GM19467 (cell line): ENCODE results near the gene PLP2.
"Not testable (repeated sequence)": the region's sequence is repeated elsewhere in the genome, so short reads cannot be mapped to it uniquely, and the experiment has no call there.

Experiments
- ATAC-seq: cut with Tn5 transposase; IDR thresholded peaks from one replicate; pipeline ENCODE4 v1.9.1; 2021; ENCODE audit warnings: mild to moderate bottlenecking, moderate library complexity; ENCODE audit not compliant: unreplicated experiment

The PLP2 gene

DNA sequence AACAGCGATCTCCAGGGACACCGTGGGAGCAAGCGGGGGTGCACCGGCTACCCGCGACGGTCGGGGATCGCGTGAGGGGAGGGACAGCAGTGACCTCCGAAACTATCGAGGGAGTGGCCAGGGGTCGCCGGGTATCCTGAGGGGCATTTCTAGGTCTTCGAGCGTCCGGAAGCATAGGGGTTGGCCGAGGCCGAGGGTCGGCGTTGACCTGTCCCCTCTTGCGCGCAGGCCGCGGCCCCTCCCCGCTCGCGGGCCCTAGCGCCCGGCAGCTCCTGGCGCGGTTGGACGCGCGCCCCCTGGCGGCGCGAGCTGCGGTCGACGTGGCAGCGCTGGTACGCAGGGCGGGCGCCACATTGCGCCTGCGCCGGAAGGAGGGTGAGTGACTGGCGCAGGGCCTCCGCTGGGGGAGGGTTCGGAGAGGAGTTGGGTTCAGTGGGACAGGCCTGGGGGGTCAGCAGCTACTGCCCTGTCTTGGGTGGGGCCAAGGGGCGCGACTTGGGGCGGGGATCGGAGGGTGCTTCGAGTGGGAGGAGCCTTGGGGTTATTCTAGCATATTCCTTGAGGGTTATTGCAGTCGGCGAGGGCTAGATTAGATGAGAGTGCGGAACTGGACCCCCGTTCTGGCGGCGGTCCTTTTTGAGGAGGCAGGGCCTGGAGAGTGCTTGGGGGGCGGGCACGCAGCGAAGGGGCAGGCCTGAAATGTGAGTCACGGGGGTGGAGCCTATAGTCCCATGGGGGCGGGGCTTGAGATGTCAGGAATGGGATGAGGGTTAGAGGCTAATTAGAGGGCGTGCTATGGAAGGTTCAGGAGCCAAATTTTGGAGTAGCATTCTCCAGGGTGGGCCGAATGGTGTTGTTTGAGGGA is 7.9 kb upstream of the PLP2 start:
- peak; percentile 50 for ATAC-seq

DNA sequence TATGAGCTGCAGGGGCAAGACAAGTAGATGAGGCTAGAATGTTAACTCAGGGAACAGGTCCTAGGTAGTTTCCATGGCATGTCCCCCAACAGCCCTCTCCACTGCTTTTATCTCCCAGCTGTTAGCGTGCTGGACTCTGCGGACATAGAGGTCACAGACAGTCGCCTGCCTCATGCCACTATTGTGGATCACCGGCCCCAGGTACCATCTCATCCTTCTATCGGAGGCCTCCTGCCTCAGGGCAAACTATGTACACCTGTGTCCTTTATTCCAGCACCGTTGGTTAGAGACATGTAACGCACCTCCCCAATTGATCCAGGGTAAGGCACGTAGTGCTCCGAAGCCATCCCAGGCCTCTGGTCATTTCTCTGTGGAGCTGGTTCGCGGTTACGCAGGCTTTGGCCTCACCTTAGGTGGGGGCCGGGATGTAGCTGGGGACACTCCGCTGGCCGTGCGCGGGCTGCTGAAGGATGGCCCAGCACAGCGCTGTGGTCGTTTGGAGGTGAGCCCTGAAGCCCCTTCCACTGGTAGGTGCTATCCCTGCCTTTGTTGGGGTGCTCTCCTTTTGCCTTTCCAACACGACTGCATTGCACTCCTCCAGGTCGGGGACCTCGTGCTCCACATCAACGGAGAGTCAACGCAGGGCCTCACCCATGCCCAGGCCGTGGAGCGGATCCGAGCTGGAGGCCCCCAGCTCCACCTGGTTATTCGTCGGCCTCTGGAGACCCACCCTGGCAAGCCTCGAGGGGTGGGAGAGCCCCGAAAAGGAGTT is 6.9 kb upstream of the PLP2 start:
- no peak for ATAC-seq

DNA sequence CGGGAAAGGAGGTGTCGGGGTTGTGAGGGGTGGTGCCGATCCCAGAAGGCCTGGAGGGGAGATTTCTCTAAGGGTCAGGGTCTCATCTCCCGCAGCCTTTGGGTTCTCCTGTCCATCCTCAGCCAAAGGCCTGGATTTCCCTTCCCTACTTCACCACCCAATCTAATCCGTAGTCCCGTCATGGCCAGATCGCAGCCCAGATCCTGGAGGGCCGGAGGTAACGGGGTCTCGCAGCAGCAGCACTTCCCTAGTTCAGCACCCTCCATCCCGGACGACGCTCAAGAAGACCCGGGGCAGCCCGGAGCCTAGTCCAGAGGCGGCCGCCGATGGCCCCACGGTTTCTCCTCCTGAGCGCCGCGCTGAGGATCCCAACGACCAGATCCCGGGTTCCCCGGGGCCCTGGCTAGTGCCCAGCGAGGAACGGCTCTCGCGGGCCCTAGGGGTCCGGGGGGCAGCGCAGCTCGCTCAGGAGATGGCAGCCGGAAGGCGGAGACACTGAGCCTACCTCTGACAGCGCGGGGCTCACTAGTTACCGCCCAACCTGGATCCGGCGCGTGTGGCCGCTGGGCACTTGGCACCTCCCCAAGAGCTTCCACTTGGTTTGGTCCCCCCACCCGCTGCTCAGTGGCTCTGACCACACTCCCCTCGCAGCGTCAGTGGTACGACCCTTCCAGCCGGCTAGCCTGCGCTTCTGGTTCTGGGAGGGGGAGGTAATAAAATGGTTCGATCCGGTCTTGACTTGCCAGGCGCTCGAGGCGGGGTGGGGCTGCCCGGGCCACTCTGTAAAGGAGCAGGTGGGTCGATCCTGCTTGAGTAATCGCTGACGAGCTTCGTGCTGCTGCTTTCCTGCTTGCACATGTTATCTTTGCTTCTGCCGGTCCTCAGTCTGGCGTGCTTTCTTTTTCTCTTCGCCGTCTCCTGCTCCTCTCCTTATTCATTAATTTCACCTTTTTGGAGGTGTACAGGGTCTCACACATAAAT is 5.5 kb upstream of the PLP2 start:
- ATAC-seq = no peak

DNA sequence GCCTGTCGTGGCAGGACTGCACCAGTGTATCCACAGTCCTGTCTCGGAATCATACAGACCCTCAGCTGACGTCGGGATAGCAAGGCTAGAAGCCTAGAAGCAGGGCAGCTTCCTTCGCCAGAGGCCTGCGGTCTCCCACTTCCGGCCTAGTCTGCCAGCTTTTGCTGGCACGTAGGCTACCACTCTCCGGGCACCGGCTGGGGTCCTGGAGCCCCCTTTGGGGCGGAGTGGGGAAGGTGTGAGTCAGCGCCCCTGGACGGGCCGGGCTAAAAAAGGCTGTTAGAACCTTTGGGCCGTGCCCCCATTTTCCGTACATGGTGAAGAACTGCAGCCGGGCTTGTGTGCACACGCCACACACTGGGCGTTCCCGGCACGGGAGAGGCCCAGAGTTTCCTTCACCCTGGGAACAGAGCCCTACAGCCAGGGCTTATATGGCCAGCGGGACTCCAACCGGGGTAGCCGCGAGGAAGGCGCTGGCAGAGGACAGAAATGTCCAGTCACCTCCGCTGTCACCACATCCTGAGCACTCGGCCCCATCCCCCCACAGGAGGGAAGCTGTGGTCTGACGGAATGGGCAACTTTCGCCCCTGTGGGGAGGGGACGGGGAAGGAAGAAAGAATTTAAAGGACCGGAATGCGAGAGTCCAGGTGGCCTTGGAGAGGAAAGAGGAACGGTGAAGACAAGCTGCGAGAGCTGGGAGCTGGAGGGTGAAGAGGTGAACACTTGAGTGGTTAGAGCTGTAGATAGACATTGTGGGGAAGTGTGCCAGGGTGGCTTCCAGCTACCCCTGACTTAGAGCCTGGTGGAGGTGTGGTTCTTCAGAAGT is 4.6 kb upstream of the PLP2 start:
- no peak for ATAC-seq

DNA sequence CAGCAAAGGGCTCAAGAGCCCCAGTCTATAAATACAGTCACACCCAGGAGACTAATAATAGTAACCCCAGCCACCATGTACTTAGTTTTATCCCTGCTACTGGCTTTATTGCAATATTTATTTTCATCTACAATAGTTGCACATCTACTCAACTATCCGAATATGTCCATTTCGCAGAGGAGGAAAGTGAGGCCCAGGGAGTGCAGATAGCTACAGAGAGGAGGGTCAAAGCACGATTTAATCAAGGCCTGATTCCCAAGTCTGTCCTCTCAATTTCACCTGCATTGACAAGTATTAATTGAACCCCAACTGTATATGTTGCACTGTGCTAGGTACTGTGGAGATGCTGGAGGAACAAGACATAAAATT is 4.0 kb upstream of the PLP2 start:
- no peak for ATAC-seq

DNA sequence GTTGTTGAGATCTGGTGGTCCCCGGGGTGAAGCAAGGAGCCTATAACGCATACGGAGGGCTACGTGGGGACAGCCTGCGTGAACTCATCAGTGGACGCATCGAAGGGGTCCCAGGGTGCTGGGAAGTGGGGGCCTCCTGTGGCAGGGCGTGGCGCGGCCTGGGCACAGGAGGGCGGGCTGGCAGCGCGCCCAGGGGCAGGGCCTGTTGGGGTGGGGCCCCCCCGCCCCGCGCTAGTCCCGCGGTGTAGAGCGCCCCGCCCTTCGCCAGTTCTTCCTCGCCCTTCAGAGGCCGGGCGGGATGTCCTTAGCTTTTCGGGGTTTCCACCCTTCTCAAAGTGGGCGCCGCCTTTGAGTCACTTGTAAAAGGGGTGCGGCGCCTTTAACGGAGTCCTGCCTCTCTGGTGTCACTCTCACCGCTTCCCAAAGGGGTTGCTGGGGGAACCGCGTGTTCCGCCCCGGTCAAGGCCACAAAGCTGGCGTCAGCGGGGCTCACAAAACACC is 632 bp downstream of the PLP2 start:
- peak; percentile 49 for ATAC-seq

DNA sequence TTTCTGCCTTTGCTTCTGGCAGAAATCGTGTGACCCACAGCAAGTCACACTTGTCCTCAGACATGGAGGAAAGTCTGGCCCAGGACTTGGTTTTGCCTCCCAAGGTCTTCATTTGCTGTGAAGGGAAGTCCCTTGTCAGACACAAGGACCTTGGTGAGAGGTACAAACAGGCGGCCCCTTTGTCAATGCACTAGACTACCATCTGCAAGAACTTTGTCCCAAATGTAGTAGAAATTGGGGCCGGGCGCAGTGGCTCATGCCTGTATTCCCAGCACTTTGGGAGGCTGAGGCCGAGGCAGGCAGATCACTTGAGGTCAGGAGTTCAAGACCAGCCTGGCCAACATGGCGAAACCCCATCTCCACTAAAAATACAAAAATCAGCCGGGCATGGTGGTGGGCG is 1.8 kb downstream of the PLP2 start:
- not testable (repeated sequence) for ATAC-seq

DNA sequence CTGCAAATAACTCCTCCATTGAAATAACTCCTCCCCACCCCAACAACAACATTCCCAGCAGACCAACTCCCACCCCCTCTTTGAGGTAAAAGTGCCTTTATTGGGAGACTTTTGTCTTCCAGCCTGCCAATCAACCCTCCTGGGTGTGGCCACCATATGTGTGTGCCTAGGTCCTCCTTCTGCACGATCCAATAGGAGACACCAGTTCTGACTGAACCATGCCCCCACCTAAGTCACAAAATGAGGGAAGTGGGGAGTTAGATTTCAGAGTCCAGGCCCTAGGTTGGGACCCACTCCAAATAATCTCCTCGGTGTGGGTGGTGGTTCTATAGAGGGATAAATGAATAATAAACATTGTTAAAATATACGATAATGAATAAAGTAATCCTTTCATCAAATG is 3.0 kb downstream of the PLP2 start:
- ATAC-seq = no peak

DNA sequence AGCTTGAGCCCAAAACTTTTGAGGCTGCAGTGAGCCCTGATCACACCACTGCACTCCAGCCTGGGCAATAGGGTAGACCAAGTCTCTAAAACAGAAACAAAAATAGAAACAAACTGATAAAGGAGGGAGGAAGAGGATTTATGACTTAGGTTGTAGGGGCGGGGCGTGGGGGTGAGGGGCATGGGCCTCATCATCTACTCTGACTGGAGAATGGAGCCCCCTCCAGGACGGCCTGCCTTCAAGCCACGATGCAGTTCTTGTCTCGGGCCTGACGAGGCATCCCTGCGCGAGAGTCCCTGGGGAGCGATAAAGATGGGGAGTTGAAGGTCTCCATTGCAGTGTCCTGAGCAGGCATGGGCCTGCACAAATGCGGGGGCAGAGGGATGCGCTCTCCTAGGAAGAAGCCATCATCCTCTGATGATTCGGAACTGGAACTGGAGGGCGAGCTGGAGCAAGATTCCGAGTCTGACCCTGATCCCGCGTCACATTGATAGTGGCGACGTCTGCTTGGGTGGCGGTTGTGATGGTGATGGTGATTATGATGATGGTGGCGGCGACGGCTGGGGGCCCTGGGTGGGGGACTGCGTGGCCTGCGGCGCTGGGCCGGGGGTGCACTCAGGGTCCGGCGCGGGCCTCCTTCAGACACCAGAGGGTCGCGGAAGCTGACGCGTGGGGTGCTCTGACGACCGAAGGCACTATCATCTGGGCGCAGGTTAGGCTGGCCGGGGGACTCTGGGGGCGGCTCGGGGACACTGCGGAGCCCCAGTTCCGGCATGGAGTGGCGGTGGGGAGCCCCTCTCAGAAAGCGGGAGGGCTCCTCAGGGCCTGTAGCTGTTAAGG is 4.0 kb downstream of the PLP2 start:
- ATAC-seq = no peak

DNA sequence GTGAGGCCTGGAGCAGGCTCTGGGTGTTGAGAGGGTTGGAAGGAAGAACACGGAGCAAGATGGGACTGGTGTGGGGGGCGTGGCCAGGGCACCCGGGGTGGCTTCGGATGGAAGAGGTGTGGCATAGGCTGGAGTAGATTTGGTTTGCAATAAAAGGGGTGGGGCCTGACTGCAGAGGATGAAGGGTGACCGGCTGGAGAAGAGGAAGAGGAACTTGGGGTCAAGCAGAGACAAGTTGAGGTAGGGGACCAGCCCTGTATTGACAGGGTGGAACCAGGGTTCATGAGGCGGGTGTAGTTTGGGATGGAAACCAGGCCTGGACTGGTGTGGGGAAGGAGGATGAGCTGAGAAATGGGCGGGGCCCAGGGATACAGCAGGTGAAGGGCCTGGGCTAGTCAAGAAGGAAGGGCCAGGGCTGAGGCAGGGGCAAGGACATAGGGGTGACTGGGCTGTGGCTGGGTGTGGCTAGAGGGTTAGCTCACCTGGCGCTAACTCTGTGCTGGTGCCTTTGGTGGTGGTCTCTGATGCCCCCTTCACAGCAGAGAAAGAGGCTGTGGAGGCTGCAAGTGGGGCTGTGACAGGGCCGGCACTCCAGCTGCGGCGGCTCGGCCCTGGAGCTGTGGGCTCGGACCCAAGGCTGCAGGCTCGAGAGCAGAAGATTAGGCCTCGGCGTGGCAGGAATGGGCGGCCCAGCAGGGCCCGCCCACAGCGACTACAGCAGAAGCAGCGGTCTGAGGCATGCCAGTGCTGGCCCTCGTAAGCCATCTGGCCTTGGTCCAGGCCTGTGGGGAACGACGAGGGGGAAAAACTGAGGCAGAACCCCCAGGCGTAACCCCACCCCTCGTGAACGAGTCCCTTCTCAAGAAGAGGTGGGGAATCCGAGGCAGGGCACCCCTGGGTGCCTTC is 5.0 kb downstream of the PLP2 start:
- no peak for ATAC-seq

DNA sequence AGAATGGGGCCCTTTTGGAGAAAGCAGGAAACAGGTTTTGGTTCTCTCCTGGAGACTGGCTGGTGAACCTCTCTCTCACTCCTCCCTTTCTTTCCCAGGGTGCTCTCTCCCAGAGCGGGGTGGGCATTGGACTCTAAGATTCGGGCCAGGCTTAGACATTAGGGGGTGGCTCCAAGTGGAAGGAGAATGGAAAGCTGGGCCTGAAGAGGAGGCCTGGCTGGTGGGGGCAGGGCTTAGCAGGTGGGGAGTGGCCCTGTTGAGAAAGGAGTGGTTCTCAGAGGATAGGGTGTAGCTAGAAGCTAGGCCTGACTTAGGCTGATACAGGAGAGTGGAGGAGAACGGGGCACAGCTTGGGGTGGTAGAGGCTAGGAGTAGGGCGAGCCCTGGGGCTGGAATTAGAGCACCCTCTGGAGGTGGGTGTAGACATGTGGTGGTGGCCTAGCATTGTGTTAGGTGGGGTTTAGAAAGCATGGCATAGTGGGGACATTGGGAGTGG is 5.7 kb downstream of the PLP2 start:
- ATAC-seq = no peak

DNA sequence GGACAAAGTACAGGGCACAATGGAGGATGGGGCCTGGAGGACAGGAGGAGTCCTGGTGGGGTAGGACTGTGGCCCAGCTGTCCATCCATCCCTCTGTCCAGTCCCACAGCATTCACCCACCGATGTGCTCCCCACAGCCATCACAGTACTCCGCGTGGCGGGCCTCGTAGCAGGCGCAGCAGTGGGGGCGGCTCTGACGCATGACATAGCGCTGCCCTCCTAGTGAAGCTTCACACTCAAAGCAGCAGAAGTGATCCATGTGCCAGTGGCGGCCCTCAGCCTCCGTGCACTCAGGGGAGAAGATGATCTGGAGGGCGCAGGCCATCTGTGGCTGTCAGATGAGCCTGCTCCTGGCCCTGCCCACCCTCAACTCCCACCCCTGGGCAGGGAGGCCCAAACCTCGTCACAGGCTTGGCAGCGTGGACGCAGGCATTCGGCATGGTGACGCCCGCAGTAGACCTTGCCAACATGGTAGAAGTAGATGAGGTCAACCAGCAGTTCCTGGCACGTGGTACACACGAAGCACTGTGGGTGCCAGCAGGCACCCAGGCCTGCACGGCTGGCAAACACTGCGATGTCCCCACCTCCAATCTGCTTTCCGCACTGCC is 6.3 kb downstream of the PLP2 start:
- ATAC-seq = no peak

DNA sequence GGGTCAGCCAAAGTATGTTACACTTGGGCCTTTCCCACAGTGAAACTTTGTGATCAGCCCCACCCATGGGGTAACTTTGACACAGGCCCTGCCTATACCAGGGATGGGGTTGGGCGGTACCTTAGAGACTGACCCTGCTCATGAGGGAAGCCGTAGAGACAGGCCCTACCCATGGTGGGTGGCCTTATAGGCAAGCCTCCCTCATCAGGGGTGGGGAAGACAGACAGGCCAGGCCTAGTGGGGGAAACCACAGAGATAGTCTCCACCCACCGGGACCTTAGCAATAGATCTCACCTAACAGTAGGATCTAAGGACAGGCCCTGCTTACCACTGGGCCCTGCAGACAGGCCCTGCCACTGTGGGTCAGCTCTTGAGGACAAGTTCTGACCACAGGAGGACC is 6.8 kb downstream of the PLP2 start:
- ATAC-seq = no peak

DNA sequence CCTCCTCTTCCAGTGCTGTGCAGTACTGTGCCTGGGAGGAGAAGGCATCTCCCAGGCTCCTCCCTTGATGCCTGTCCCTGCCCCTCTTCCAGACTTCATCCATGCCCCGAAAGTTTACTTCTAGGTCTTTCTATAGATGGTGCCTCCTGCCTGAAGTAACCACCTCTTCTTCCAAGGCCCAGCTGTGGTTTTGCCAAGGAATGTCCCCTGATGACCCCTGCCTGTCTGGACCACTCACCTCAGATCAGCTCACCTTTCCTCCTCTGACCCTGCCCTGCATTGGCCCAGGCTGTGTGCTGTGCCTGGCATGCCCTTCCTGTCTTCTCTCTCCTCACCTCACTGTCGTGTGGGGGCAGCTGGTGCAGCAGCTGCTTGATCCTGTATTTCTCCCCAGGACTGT is 7.7 kb downstream of the PLP2 start:
- no peak for ATAC-seq

DNA sequence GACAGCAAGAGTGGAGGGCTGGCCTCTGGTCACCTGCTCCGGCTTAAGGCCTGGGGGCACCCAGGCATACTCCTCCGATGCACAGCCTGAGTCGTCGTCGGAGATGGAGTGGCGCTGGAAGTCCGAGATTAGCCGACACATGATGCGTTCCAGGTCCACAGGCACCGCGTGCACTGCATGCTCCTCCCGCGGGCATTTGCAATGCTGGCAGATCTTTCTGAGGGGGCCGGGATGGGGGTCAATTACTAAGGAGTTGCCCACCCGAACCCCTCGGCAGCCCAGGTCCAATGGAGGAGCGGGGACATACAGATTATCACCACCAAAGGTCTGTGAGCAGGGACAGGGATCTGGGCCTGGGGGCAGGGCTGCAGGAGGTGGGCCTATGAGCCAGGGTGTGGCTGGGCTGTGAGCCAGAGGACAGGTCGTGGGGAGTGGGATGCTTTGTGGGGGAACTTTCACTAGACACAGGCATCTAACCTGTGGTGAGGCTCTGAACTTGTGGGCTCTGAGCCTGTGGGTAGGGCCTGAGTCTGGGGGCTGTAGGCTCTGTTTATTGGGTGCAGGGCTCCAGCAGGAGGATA is 12.1 kb downstream of the PLP2 start:
- ATAC-seq = no peak

DNA sequence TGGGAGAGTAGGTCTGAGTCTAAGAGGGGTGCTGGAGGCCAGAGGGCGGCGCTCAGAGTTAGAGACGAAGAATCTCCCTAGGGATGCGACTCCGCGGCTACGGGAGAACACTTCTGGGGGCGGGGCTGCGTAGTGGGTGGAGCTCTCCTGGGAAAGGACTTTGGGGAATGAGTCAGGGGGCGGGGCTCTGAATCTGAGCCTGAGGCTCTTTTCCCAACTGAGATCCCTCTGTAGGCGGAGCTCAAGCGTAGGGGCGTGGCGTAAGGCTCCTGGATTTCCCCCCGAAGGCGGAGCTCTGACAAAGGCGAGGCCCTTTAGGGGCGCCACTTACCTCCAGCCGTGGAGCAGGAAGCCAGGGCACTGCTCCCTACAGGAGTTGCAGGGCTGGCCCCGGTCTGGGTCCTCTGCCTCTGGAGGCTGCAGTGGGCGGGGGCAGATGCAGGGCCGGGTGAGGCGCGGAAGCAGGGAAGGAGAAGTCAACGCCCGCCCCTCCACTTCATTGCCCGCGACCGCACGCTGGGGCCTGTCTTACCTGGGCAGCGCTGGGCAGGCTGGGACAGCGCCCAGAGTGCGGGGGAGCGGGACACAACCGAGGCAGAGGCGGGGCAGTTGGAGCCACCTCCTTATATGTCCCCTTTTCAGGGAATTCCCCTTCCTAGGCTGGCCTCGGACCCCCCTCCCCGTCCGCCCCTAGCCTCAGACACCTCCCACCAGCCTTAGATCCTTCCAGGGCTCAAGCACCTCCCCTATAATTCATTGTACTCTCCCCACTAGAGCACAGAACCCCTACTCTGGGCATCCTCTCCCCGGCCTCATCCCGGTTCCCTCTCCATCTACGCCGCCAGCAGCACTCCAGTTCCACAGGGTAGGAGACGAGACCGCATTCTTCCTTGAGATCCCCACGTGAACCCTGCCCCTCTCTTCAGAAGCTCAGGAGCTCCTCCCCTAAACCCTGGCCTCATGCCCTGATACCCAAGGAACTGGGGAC is 12.9 kb downstream of the PLP2 start:
- no peak for ATAC-seq
